Neural crest cell (in vitro differentiated cells): ENCODE measurements around the gene FOXI1. TPM values are rescaled to one million over a fixed set of nuclear protein-coding genes. Genes with fewer than 3 reads are reported as not detected.
"Not testable (repeated sequence)": the region's sequence is repeated elsewhere in the genome, so short reads cannot be mapped to it uniquely, and the experiment has no call there.

Experiments used
- DNase-seq: peaks from one replicate; pipeline ENCODE4 v3.0.0; 2021; ENCODE audit warnings: low read depth, mixed read lengths, low spot score
- H3K27ac Mint-ChIP-seq: one replicate; pipeline ENCODE4 v1.8.0; 2021; ENCODE audit warnings: mild to moderate bottlenecking, mixed read lengths; ENCODE audit not compliant: unreplicated experiment
- H3K27me3 Mint-ChIP-seq: 2 replicates; pipeline ENCODE4 v1.8.0; 2021; ENCODE audit warnings: low read depth, mild to moderate bottlenecking, mixed read lengths
- H3K36me3 Mint-ChIP-seq: 2 replicates; pipeline ENCODE4 v1.8.0; 2021; ENCODE audit warnings: low read depth, mild to moderate bottlenecking, mixed read lengths
- H3K4me1 Mint-ChIP-seq: 2 replicates; pipeline ENCODE4 v1.8.0; 2021; ENCODE audit warnings: mixed read lengths
- H3K4me3 Mint-ChIP-seq: one replicate; pipeline ENCODE4 v1.8.0; 2021; ENCODE audit warnings: mild to moderate bottlenecking, mixed read lengths
- H3K9me3 Mint-ChIP-seq: 2 replicates; pipeline ENCODE4 v1.8.0; 2021; ENCODE audit warnings: mixed read lengths
- total RNA-seq: library from RNA; stranded (reverse); gene quantifications from 2 replicates; pipeline ENCODE4 v1.2.1, GENCODE V29; 2021
- TF ChIP-seq, protein P1 (sequence below): fragments of 200-600 bp; sonication (generic); conservative IDR thresholded peaks from 2 replicates; pipeline ENCODE4 v1.5.0; 2021; ENCODE audit warnings: antibody characterized with exemption, mild to moderate bottlenecking

FOXI1 gene
- total RNA-seq, 1 donor from 2014 or later, result not detected

DNA sequence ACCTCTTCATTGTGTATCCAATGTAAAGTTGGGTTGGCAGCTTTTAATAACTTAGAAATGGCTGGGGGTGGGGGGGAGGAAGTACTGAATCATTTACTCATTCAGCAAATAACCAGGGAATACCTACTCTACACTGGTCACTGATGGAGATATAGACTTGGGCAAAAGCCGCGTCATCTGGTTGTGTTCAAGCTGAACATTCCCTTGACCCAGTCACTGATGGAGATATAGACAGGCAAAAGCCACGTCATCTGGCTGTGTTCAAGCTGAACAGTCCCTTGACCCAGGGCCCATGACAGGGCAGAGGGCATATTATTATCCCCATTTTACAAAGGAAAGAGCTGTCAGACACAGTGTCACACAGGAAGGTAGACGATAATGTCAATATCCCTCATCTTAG is 32.6 kb downstream of the FOXI1 start:
- TF ChIP-seq, protein P1, sequence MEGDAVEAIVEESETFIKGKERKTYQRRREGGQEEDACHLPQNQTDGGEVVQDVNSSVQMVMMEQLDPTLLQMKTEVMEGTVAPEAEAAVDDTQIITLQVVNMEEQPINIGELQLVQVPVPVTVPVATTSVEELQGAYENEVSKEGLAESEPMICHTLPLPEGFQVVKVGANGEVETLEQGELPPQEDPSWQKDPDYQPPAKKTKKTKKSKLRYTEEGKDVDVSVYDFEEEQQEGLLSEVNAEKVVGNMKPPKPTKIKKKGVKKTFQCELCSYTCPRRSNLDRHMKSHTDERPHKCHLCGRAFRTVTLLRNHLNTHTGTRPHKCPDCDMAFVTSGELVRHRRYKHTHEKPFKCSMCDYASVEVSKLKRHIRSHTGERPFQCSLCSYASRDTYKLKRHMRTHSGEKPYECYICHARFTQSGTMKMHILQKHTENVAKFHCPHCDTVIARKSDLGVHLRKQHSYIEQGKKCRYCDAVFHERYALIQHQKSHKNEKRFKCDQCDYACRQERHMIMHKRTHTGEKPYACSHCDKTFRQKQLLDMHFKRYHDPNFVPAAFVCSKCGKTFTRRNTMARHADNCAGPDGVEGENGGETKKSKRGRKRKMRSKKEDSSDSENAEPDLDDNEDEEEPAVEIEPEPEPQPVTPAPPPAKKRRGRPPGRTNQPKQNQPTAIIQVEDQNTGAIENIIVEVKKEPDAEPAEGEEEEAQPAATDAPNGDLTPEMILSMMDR, result no peak
- Mint-ChIP-seq H3K9me3 (peaks cover 6% of the 10 kb centered on the region), H3K27ac (no peak overlapping the region), H3K27me3 (no peaks in the 10 kb centered on the region), H3K4me3 (no peak overlapping the region), H3K36me3 (no peaks in the 10 kb centered on the region), H3K4me1 (no peaks in the 10 kb centered on the region)
- no peak for DNase-seq

DNA sequence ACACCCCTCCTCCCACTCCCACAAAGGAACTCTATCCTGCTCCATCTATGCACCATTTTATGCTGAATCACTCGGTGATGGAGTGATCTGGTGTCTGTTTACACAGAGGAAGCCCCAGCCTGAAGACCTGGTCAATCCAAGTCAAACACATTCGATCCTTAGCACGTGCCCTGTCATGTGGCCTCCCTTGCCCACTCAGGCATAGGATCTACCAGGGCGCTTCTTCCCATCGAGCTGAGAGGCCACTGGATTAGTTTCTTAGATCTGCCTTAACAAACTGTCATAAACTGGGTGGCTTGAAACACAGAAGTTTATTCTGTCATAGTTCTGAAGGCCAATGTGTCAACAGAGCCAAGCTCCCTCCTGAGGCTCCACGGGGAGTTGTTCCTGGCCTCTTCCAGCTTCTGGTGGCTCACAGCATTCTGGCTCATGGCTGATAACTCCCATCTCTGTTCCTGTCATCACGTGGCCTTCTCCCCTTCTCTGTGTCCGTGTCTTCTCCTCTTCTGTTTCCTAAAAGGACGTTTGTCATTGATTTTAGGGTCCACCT is 34.2 kb downstream of the FOXI1 start:
- no peak for DNase-seq
- H3K9me3 Mint-ChIP-seq, result no peaks in the 10 kb centered on the region
- H3K4me3 Mint-ChIP-seq, result no peak overlapping the region
- no peaks in the 10 kb centered on the region for H3K4me1 Mint-ChIP-seq
- TF ChIP-seq, protein P1, result no peak
- H3K36me3 Mint-ChIP-seq, result no peaks in the 10 kb centered on the region
- no peaks in the 10 kb centered on the region for H3K27me3 Mint-ChIP-seq
- H3K27ac Mint-ChIP-seq, result no peak overlapping the region

DNA sequence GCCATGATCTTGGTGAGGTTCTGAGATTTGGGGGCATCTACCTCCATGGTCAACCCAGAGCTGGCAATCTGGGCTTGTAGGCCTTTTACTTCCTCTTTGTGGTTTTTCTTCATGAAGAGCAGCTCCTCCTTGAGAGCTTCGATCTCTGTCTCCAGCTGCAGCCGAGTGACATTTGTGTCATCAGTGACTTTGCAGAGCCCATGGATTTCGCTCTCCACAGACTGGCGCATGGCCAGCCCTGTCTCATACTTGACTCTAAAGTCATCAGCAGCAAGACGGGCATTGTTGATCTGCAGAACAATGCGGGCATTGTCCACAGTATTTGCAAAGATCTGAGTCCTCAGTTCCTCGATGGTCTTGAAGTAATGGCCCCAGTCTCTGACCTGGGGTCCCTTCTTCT is 35.5 kb downstream of the FOXI1 start:
- not testable (repeated sequence) for H3K9me3 Mint-ChIP-seq, H3K27me3 Mint-ChIP-seq, DNase-seq, H3K36me3 Mint-ChIP-seq, H3K4me1 Mint-ChIP-seq, H3K4me3 Mint-ChIP-seq, H3K27ac Mint-ChIP-seq

DNA sequence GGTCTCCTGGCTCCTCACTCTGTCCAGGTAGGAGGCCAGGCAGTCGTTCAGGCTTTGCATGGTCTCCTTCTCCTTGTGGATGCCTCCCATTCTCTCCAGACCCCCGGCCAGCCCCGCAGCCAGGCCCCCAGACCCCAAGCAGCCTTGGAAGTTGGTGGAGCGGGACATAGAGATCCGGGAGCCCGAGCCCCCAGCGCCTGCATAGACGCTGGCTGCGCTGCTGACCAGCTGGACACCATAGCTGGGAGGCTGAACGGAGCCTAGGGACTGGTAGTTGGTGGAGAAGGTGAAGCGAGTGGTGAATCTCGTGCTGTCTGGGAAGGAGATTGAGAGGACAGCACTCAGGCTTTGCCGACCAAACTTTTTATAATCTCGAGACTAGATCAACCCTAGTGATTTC is 35.9 kb downstream of the FOXI1 start:
- no peak for DNase-seq
- H3K27ac Mint-ChIP-seq, result no peak overlapping the region
- no peak overlapping the region for H3K4me3 Mint-ChIP-seq
- no peaks in the 10 kb centered on the region for H3K9me3 Mint-ChIP-seq
- TF ChIP-seq, protein P1, result no peak
- no peaks in the 10 kb centered on the region for H3K4me1 Mint-ChIP-seq
- H3K36me3 Mint-ChIP-seq, result no peaks in the 10 kb centered on the region
- no peaks in the 10 kb centered on the region for H3K27me3 Mint-ChIP-seq

DNA sequence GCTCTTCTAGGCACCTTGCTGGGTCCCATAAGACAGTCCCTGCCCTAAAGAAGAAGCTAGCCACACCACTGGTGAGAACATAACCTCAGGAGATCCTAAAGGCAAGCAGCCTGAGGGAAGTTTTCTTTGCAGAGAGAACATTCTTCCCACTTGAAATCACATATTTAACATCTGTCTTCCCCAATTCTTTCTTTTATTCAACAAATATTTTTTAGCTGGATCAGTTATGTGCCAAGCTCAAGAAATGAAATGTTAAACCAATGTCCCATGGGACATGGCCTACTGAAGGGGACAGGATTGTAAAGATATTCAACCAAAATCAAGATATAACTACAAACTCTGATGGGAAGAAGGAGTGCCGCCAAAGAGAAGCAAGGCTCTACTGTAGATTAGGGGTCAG is 36.5 kb downstream of the FOXI1 start:
- H3K36me3 Mint-ChIP-seq, result no peaks in the 10 kb centered on the region
- TF ChIP-seq, protein P1, result no peak
- no peaks in the 10 kb centered on the region for H3K4me1 Mint-ChIP-seq
- H3K27me3 Mint-ChIP-seq, result no peaks in the 10 kb centered on the region
- no peaks in the 10 kb centered on the region for H3K9me3 Mint-ChIP-seq
- H3K4me3 Mint-ChIP-seq, result no peak overlapping the region
- H3K27ac Mint-ChIP-seq, result no peak overlapping the region
- DNase-seq, result no peak

DNA sequence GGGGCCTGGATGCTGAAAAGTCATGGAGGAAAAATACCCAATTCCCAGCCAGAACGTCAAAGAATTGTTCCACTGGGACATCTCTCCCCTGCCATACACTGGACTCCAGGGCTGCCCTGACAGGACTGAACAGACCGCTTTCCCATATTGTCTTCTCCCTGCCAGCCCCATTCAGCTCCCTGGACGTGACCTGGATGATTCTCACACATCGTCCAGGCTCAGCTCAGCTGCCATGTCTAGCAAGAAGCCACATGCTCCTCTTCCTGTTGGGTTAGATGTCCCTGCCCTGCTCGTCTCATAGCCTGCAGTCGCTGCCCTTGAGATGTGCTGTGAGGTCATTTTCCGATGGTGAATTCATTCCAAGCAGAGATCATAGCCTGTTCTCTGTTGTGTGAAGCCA is 37.4 kb downstream of the FOXI1 start:
- H3K4me1 Mint-ChIP-seq, result peaks cover 8% of the 10 kb centered on the region
- no peaks in the 10 kb centered on the region for H3K36me3 Mint-ChIP-seq
- TF ChIP-seq, protein P1, result no peak
- no peak overlapping the region for H3K27ac Mint-ChIP-seq
- H3K4me3 Mint-ChIP-seq, result no peak overlapping the region
- no peaks in the 10 kb centered on the region for H3K9me3 Mint-ChIP-seq
- no peak for DNase-seq
- H3K27me3 Mint-ChIP-seq, result no peaks in the 10 kb centered on the region
